ENCODE data around the gene FN3K.
"Not testable (repeated sequence)": the region's sequence is repeated elsewhere in the genome, so short reads cannot be mapped to it uniquely, and the experiment has no call there.

The FN3K gene

GRCh38 chr17:82737967-82738877, 2.8 kb downstream of the FN3K start:
- no peak for TF ChIP-seq CTCF (IDR thresholded peaks at IDR 0.05; ENCODE audit: borderline replicate concordance, control extremely low read depth, extremely low read depth, insufficient read depth, missing control alignments)
- DNase-seq (ENCODE audit: low spot score) = no peak
- in situ Hi-C loops (cut with MboI; ENCODE audit: low sequenced_read_pairs, unreplicated experiment) = no loop called here

GRCh38 chr17:82740906-82741759, 5.7 kb downstream of the FN3K start:
- no peak for TF ChIP-seq CTCF (IDR thresholded peaks at IDR 0.05; ENCODE audit: borderline replicate concordance, control extremely low read depth, extremely low read depth, insufficient read depth, missing control alignments)
- DNase-seq (ENCODE audit: low spot score) = no peak

GRCh38 chr17:82743344-82744219, 8.2 kb downstream of the FN3K start:
- TF ChIP-seq CTCF (IDR thresholded peaks at IDR 0.05; ENCODE audit: borderline replicate concordance, control extremely low read depth, extremely low read depth, insufficient read depth, missing control alignments) = no peak
- in situ Hi-C loops (cut with MboI; ENCODE audit: low sequenced_read_pairs, unreplicated experiment) = no loop called here
- DNase-seq (ENCODE audit: low spot score) = no peak

More at GRCh38 chr17:82740906-82741759, 5.7 kb downstream of the FN3K start:
- in situ Hi-C loops (cut with MboI; ENCODE audit: low sequenced_read_pairs, unreplicated experiment) = no loop called here

GRCh38 chr17:82744736-82745135, 9.3 kb downstream of the FN3K start:
- DNase-seq (ENCODE audit: low spot score); in situ Hi-C loops (cut with MboI; ENCODE audit: low sequenced_read_pairs, unreplicated experiment): not testable (repeated sequence)

- no peak for DNase-seq (ENCODE audit: low spot score)
- no peak for TF ChIP-seq CTCF (IDR thresholded peaks at IDR 0.05; ENCODE audit: borderline replicate concordance, control extremely low read depth, extremely low read depth, insufficient read depth, missing control alignments)
- in situ Hi-C loops (cut with MboI; ENCODE audit: low sequenced_read_pairs, unreplicated experiment) = no loop called here
Measured at GRCh38 chr17:82745524-82745923, 10.1 kb downstream of the FN3K start.

GRCh38 chr17:82748756-82749155, 13.3 kb downstream of the FN3K start:
- in situ Hi-C loops (cut with MboI; ENCODE audit: low sequenced_read_pairs, unreplicated experiment) = no loop called here
- no peak for DNase-seq (ENCODE audit: low spot score)
- no peak for TF ChIP-seq CTCF (IDR thresholded peaks at IDR 0.05; ENCODE audit: borderline replicate concordance, control extremely low read depth, extremely low read depth, insufficient read depth, missing control alignments)

All from GM13976 (cell line).